OCI-LY3 (cell line): Measurements from ENCODE around the gene ATG4C.

Experiments
- H2AFZ ChIP-seq: fragments of 200-600, 300-600 bp; shearing (Covaris generic); 2 replicates; pipeline ENCODE4 v1.6.0; 2014; ENCODE audit warnings: antibody characterized with exemption, low read depth, low read length
- H3K27ac ChIP-seq: fragments of 200-600, 300-600 bp; sonication (generic); 2 replicates; pipeline ENCODE4 v1.5.1; 2014; ENCODE audit warnings: mild to moderate bottlenecking, low read length, moderate library complexity, mixed read lengths
- H3K27me3 ChIP-seq: fragments of 200-600, 300-600 bp; sonication (generic); 2 replicates; pipeline ENCODE4 v1.6.1; 2014; ENCODE audit warnings: low read depth, low read length, mixed read lengths
- H3K36me3 ChIP-seq: fragments of 200-600, 300-600 bp; sonication (generic); replicated peaks from 2 replicates; pipeline ENCODE3; 2014; ENCODE audit warnings: low read depth, low read length, mixed read lengths
- H3K4me1 ChIP-seq: fragments of 300-600, 200-600 bp; sonication (generic); 2 replicates; pipeline ENCODE4 v1.6.1; 2014; ENCODE audit warnings: low read length, mixed read lengths
- H3K4me2 ChIP-seq: fragments of 200-600, 300-600 bp; sonication (generic); 2 replicates; pipeline ENCODE4 v1.6.1; 2014; ENCODE audit warnings: low read length, mixed read lengths
- H3K4me3 ChIP-seq: fragments of 300-600, 200-600 bp; sonication (generic); 2 replicates; pipeline ENCODE4 v1.5.1; 2014; ENCODE audit warnings: antibody characterized with exemption, mild to moderate bottlenecking, low read length, moderate library complexity
- H3K79me2 ChIP-seq: fragments of 300-600, 200-600 bp; shearing (Covaris generic); 2 replicates; pipeline ENCODE4 v1.6.1; 2014; ENCODE audit warnings: mild to moderate bottlenecking, low read length, mixed read lengths
- H3K9ac ChIP-seq: fragments of 300-600, 200-600 bp; shearing (Covaris generic); 2 replicates; pipeline ENCODE4 v1.6.0; 2014; ENCODE audit warnings: mild to moderate bottlenecking, low read length, moderate library complexity
- H3K9me3 ChIP-seq: fragments of 200-600, 300-600 bp; shearing (Covaris generic); 2 replicates; pipeline ENCODE4 v1.6.1; 2014; ENCODE audit warnings: low read length, mixed read lengths; ENCODE audit not compliant: insufficient read depth
- H4K20me1 ChIP-seq: fragments of 200-600, 300-600 bp; sonication (generic); 2 replicates; pipeline ENCODE4 v1.6.1; 2016; ENCODE audit warnings: low read length, mixed read lengths; ENCODE audit not compliant: insufficient read depth
- CTCF ChIP-seq: fragments of 200-600, 300-600 bp; sonication (generic); IDR thresholded peaks from 2 replicates; pipeline ENCODE4 v1.5.1; 2014; ENCODE audit warnings: antibody characterized with exemption, low read length, low read depth
- EZH2phosphoT487 ChIP-seq: fragments of 200-600 bp; shearing (Covaris generic); IDR thresholded peaks from 2 replicates; pipeline ENCODE4 v1.6.1; 2018; ENCODE audit warnings: antibody characterized with exemption, mixed run types, low read depth

ATG4C gene

GRCh38 chr1:62832276-62832675 is 48.3 kb downstream of the ATG4C start:
- no peak for TF ChIP-seq EZH2phosphoT487
- TF ChIP-seq CTCF, result no peak
- Histone ChIP-seq H3K4me3 (no peak overlapping the region), H3K9ac (no peak overlapping the region), H3K79me2 (no peaks in the 10 kb centered on the region), H3K4me2 (no peak overlapping the region), H3K27me3 (no peaks in the 10 kb centered on the region), H3K36me3 (no peaks in the 10 kb centered on the region), H3K27ac (no peak overlapping the region), H3K9me3 (no peaks in the 10 kb centered on the region), H4K20me1 (no peaks in the 10 kb centered on the region), H3K4me1 (peaks cover 6% of the 10 kb centered on the region), H2AFZ (no peak overlapping the region)

GRCh38 chr1:62833529-62833928 is 49.6 kb downstream of the ATG4C start:
- Histone ChIP-seq H3K79me2 (no peaks in the 10 kb centered on the region), H3K4me3 (no peak overlapping the region), H3K4me1 (peaks cover 6% of the 10 kb centered on the region), H4K20me1 (no peaks in the 10 kb centered on the region), H3K9me3 (no peaks in the 10 kb centered on the region), H3K36me3 (no peaks in the 10 kb centered on the region), H2AFZ (no peak overlapping the region), H3K4me2 (no peak overlapping the region), H3K27me3 (no peaks in the 10 kb centered on the region), H3K27ac (no peak overlapping the region), H3K9ac (no peak overlapping the region)
- no peak for TF ChIP-seq CTCF
- no peak for TF ChIP-seq EZH2phosphoT487

GRCh38 chr1:62834400-62834961 is 50.5 kb downstream of the ATG4C start:
- no peak for TF ChIP-seq EZH2phosphoT487
- no peak for TF ChIP-seq CTCF

GRCh38 chr1:62836856-62837540 is 53.1 kb downstream of the ATG4C start:
- Histone ChIP-seq H4K20me1 (no peaks in the 10 kb centered on the region), H3K27ac (no peak overlapping the region), H3K79me2 (no peaks in the 10 kb centered on the region), H3K36me3 (no peaks in the 10 kb centered on the region), H3K9ac (no peak overlapping the region), H2AFZ (no peak overlapping the region), H3K4me2 (no peak overlapping the region), H3K27me3 (no peaks in the 10 kb centered on the region), H3K4me3 (no peak overlapping the region), H3K4me1 (peaks cover 6% of the 10 kb centered on the region), H3K9me3 (no peaks in the 10 kb centered on the region)
- TF ChIP-seq EZH2phosphoT487 (no peak), CTCF (no peak)

More at GRCh38 chr1:62834400-62834961, 50.5 kb downstream of the ATG4C start:
- H3K79me2 ChIP-seq, result no peaks in the 10 kb centered on the region
- H3K36me3 ChIP-seq, result no peaks in the 10 kb centered on the region
- H3K9ac ChIP-seq, result no peak overlapping the region
- H3K4me2 ChIP-seq, result no peak overlapping the region
- no peaks in the 10 kb centered on the region for H3K27me3 ChIP-seq
- peaks cover 6% of the 10 kb centered on the region for H3K4me1 ChIP-seq
- H4K20me1 ChIP-seq, result no peaks in the 10 kb centered on the region
- H3K9me3 ChIP-seq, result no peaks in the 10 kb centered on the region
- H3K4me3 ChIP-seq, result no peak overlapping the region
- no peak overlapping the region for H2AFZ ChIP-seq
- H3K27ac ChIP-seq, result no peak overlapping the region
